HepG2 (cell line): Measurements from ENCODE around the gene MYO7A. TPM values are rescaled to one million over a fixed set of nuclear protein-coding genes. Genes with fewer than 3 reads are reported as not detected.

Source experiments
- ATAC-seq: fragments of 200-7000 bp; cut with Tn5 transposase; 3 replicates; pipeline ENCODE4 v1.9.1; 2020; ENCODE audit warnings: mild to moderate bottlenecking, moderate library complexity
- BruUV-seq: library from RNA; stranded (reverse); fragments of 400-500 nt; replicated peaks from 2 replicates; lab custom pipeline; 2021; lab: Mats Ljungman, UMichigan
- CTCF ChIA-PET: fragments of 300-600 bp; formaldehyde crosslinking; extraction: SDS; loops from one replicate; lab custom pipeline; 2021; ENCODE audit warnings: low total read pairs, inconsistent platforms, low intra/inter-chr PET ratio; lab: Yijun Ruan, JAX
- POLR2A ChIA-PET: fragments of 350-600 bp; sonication (Branson Sonifier 250); formaldehyde crosslinking; loops from one replicate; lab custom pipeline; 2020; ENCODE audit warnings: antibody characterized with exemption, inconsistent platforms; lab: Yijun Ruan, JAX
- DNase-seq: peaks from one replicate; pipeline ENCODE4 v3.0.0-alpha.2; 2015; ENCODE audit warnings: low spot score
- FAIRE-seq: peaks from 3 replicates; lab custom pipeline; 2011; peaks lifted over from hg19 to GRCh38; lab: Jason Lieb, UNC
- H2AFZ ChIP-seq: one replicate; pipeline ENCODE4 v1.6.1; 2011; ENCODE audit warnings: low read length, inconsistent platforms
- H3K27ac ChIP-seq: fragments of 300-600 bp; 3 replicates; pipeline ENCODE4 v1.8.0; 2011; ENCODE audit warnings: mixed run types, mild to moderate bottlenecking, mixed read lengths, low read length, inconsistent platforms; ENCODE audit not compliant: insufficient read depth; ENCODE audit errors: extremely low read length
- H3K27me3 ChIP-seq, 2 experiments: fragments of 200-600 bp in 1 of 2; 2 replicates in 1 of 2; 3 replicates in 1 of 2; pipeline versions ENCODE4 v1.6.0 to v1.8.0; 2011; ENCODE audit warnings: low read length in 2 of 2, mild to moderate bottlenecking in 2 of 2, moderate library complexity in 2 of 2, inconsistent platforms in 1 of 2; ENCODE audit not compliant: insufficient read depth in 2 of 2, control insufficient read depth in 1 of 2
- H3K36me3 ChIP-seq, 2 experiments: fragments of 200-600 bp in 1 of 2; replicated peaks in 1 of 2; 2 replicates in 1 of 2; 3 replicates in 1 of 2; pipeline versions ENCODE4 v1.5.1 to v1.8.0; 2011; ENCODE audit warnings: low read length in 2 of 2, inconsistent platforms in 1 of 2; ENCODE audit not compliant: insufficient read depth in 2 of 2, control insufficient read depth in 1 of 2
- H3K4me1 ChIP-seq: 2 replicates; pipeline ENCODE4 v1.5.1; 2012; ENCODE audit warnings: low read length, inconsistent platforms; ENCODE audit not compliant: insufficient read depth
- H3K4me2 ChIP-seq: 2 replicates; pipeline ENCODE4 v1.6.0; 2011; ENCODE audit warnings: low read depth, low read length, inconsistent platforms
- H3K4me3 ChIP-seq, 3 experiments: fragments of 200-600 bp in 1 of 3; sonication (generic), shearing (Covaris generic) in 1 of 3; replicated peaks in 1 of 3; 2 replicates each; pipeline ENCODE4 v1.5.1; 2011 to 2016; ENCODE audit warnings: low read length in 3 of 3, inconsistent platforms in 2 of 3, low read depth in 2 of 3, mild to moderate bottlenecking in 2 of 3, control low read depth in 1 of 3, mixed read lengths in 1 of 3; ENCODE audit not compliant: insufficient read depth in 1 of 3
- H3K79me2 ChIP-seq: one replicate; pipeline ENCODE4 v1.6.1; 2011; ENCODE audit warnings: low read length, inconsistent platforms; ENCODE audit not compliant: insufficient read depth
- H3K9ac ChIP-seq: 2 replicates; pipeline ENCODE4 v1.6.0; 2011; ENCODE audit warnings: mild to moderate bottlenecking, low read depth, low read length, inconsistent platforms; ENCODE audit not compliant: insufficient read depth
- H3K9me3 ChIP-seq: 2 replicates; pipeline ENCODE4 v1.5.1; 2012; ENCODE audit warnings: mild to moderate bottlenecking, low read length
- H4K20me1 ChIP-seq: 2 replicates; pipeline ENCODE4 v1.6.0; 2011; ENCODE audit warnings: inconsistent platforms, mild to moderate bottlenecking, low read length, moderate library complexity; ENCODE audit not compliant: insufficient read depth
- CBX2 ChIP-seq, 2 experiments: fragments of 200-600 bp in 1 of 2; sonication (generic); formaldehyde crosslinking in 1 of 2; IDR thresholded peaks; 2 replicates each; pipeline versions ENCODE4 v1.7.0 to v1.8.1; 2018 to 2022; ENCODE audit warnings: low read depth in 2 of 2, low read length in 1 of 2, mild to moderate bottlenecking in 1 of 2, missing genetic modification reagents in 1 of 2
- ELF1 ChIP-seq: sonication (generic); formaldehyde crosslinking; IDR thresholded peaks from 2 replicates; pipeline ENCODE4 v1.4.0; 2020; ENCODE audit warnings: missing genetic modification reagents
- GLI4 ChIP-seq: sonication (generic); formaldehyde crosslinking; IDR thresholded peaks from 2 replicates; pipeline ENCODE4 v1.5.1; 2020; ENCODE audit warnings: missing genetic modification reagents, mild to moderate bottlenecking, moderate library complexity, borderline replicate concordance
- HMG20B ChIP-seq: conservative IDR thresholded peaks from 2 replicates; pipeline ENCODE4 v1.6.1; 2016; ENCODE audit warnings: missing genetic modification reagents, missing compliant biosample characterization
- PITX1 ChIP-seq: sonication (generic); formaldehyde crosslinking; IDR thresholded peaks from 2 replicates; pipeline ENCODE4 v1.5.1; 2020; ENCODE audit warnings: mild to moderate bottlenecking, missing genetic modification reagents
- REPIN1 ChIP-seq: sonication (generic); formaldehyde crosslinking; IDR thresholded peaks from 2 replicates; pipeline ENCODE4 v1.8.0; 2022; ENCODE audit warnings: missing genetic modification reagents, low read depth, mild to moderate bottlenecking, borderline replicate concordance
- RFXANK ChIP-seq: IDR thresholded peaks from 2 replicates; pipeline ENCODE4 v1.6.1; 2016
- SUZ12 ChIP-seq: fragments of 150-350 bp; IDR thresholded peaks from 2 replicates; pipeline ENCODE4 v1.6.1; 2014; ENCODE audit warnings: low read depth, low read length
- ZEB1 ChIP-seq: IDR thresholded peaks from 2 replicates; pipeline ENCODE4 v1.6.1; 2012; ENCODE audit warnings: mild to moderate bottlenecking, low read depth, inconsistent platforms; ENCODE audit not compliant: insufficient replicate concordance
- ZFP36L1 ChIP-seq: sonication (generic); formaldehyde crosslinking; IDR thresholded peaks from 2 replicates; pipeline ENCODE4 v1.8.0; 2022; ENCODE audit warnings: mild to moderate bottlenecking, missing genetic modification reagents, moderate library complexity
- ZNF253 ChIP-seq: sonication (generic); formaldehyde crosslinking; IDR thresholded peaks from 2 replicates; pipeline ENCODE4 v1.8.0; 2022; ENCODE audit warnings: mild to moderate bottlenecking, missing genetic modification reagents, borderline replicate concordance
- ZNF616 ChIP-seq: sonication (generic); formaldehyde crosslinking; IDR thresholded peaks from 2 replicates; pipeline ENCODE4 v1.5.0; 2020; ENCODE audit warnings: low read depth, mild to moderate bottlenecking, missing genetic modification reagents
- ZNF740 ChIP-seq: sonication (generic); formaldehyde crosslinking; IDR thresholded peaks from 2 replicates; pipeline ENCODE4 v1.4.0; 2020; ENCODE audit warnings: missing genetic modification reagents
- ZZZ3 ChIP-seq: sonication (generic); formaldehyde crosslinking; IDR thresholded peaks from 2 replicates; pipeline ENCODE4 v1.4.0; 2020; ENCODE audit warnings: missing genetic modification reagents, mild to moderate bottlenecking, borderline replicate concordance
- WGBS: methylation state at CpG from one replicate; pipeline ENCODE4 v1.1.6; 2017; ENCODE audit warnings: low lambda C conversion rate; 5-methylcytosine and 5-hydroxymethylcytosine counted together
- in situ Hi-C: cut with HindIII; loops from 2 replicates; pipeline ENCODE4 v1.10.0; 2017; ENCODE audit warnings: low pct_unique_long_range_greater_than_20kb; ENCODE audit not compliant: extremely low pct_ligation_motif_present
- intact Hi-C: fragments of 100-400 bp; cut with micrococcal nuclease; formaldehyde crosslinking; loops from one replicate; pipeline ENCODE4 v1.10.0; 2022; ENCODE audit not compliant: unreplicated experiment
- polyA plus RNA-seq, 8 experiments: library from polyadenylated mRNA; depleted of rRNA in 3 of 8; stranded (reverse) in 7 of 8; unstranded in 1 of 8; fragments of >200 nt; fragmentation: Illumina TruSeq in 4 of 8; extraction: Trizol in 4 of 8; gene quantifications; 2 replicates each; pipeline versions ENCODE4 v1.2.1 to v1.2.3, GENCODE V29; 2011 to 2016; ENCODE audit warnings: low read depth in 4 of 8, missing spikeins in 1 of 8, mixed read lengths in 1 of 8; ENCODE audit not compliant: insufficient read depth in 1 of 8
- total RNA-seq, 5 experiments: library from RNA; depleted of rRNA; stranded (reverse); fragments of >200 nt; fragmentation: Illumina TruSeq; extraction: Trizol; gene quantifications; 2 replicates each; pipeline ENCODE4 v1.2.3, GENCODE V29; 2016; ENCODE audit warnings: low read depth in 1 of 5
- TF ChIP-seq, protein P1 (sequence below): sonication (generic); formaldehyde crosslinking; IDR thresholded peaks from 2 replicates; pipeline ENCODE4 v1.4.0; 2020; ENCODE audit warnings: missing genetic modification reagents
- TF ChIP-seq, protein P2 (sequence below): sonication (generic); formaldehyde crosslinking; conservative IDR thresholded peaks from 2 replicates; pipeline ENCODE4 v1.5.0; 2020; ENCODE audit warnings: missing genetic modification reagents
- TF ChIP-seq, protein P3 (sequence below): conservative IDR thresholded peaks from 2 replicates; pipeline ENCODE4 v1.6.1; 2018; ENCODE audit warnings: missing genetic modification reagents

Gene MYO7A
- total and polyA plus RNA-seq, 2 of the 13 experiments (the other 11 are each of a cell fraction or from before 2014, with no cell fraction given) = 7.5 to 10.0 TPM

DNA sequence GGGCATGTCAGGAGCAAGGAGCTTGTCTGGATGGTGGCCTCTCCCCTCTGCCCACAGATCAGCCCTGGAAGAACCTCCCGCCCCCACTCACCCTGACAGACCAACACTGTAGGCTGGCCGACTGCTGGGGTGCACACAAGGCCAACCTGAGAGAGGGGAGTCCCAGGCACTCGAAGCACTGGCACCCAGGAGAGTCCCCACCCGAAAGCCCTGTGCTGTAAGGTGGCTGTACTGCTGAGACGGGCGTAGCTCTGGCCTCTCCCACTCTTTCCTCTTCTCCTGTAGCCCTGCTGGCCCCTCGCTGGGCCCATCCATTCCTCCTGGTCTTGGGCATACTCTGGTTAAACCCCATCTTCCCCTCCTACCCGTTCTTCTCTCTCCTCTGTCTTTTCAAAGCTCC lies 39.7 kb downstream of the MYO7A start (continued):
- TF ChIP-seq REPIN1 (CRISPR knock-in tag) = no peak
- TF ChIP-seq, protein P1, sequence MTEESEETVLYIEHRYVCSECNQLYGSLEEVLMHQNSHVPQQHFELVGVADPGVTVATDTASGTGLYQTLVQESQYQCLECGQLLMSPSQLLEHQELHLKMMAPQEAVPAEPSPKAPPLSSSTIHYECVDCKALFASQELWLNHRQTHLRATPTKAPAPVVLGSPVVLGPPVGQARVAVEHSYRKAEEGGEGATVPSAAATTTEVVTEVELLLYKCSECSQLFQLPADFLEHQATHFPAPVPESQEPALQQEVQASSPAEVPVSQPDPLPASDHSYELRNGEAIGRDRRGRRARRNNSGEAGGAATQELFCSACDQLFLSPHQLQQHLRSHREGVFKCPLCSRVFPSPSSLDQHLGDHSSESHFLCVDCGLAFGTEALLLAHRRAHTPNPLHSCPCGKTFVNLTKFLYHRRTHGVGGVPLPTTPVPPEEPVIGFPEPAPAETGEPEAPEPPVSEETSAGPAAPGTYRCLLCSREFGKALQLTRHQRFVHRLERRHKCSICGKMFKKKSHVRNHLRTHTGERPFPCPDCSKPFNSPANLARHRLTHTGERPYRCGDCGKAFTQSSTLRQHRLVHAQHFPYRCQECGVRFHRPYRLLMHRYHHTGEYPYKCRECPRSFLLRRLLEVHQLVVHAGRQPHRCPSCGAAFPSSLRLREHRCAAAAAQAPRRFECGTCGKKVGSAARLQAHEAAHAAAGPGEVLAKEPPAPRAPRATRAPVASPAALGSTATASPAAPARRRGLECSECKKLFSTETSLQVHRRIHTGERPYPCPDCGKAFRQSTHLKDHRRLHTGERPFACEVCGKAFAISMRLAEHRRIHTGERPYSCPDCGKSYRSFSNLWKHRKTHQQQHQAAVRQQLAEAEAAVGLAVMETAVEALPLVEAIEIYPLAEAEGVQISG = no peak
- TF ChIP-seq HMG20B (CRISPR knock-in tag) = no peak
- TF ChIP-seq, protein P2, sequence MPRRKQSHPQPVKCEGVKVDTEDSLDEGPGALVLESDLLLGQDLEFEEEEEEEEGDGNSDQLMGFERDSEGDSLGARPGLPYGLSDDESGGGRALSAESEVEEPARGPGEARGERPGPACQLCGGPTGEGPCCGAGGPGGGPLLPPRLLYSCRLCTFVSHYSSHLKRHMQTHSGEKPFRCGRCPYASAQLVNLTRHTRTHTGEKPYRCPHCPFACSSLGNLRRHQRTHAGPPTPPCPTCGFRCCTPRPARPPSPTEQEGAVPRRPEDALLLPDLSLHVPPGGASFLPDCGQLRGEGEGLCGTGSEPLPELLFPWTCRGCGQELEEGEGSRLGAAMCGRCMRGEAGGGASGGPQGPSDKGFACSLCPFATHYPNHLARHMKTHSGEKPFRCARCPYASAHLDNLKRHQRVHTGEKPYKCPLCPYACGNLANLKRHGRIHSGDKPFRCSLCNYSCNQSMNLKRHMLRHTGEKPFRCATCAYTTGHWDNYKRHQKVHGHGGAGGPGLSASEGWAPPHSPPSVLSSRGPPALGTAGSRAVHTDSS (CRISPR knock-in tag) = no peak
- TF ChIP-seq ZEB1 = no peak
- TF ChIP-seq GLI4 (CRISPR knock-in tag) = no peak
- no peak for TF ChIP-seq ZNF253 (CRISPR knock-in tag)
- no peak for TF ChIP-seq ELF1 (CRISPR knock-in tag)

DNA sequence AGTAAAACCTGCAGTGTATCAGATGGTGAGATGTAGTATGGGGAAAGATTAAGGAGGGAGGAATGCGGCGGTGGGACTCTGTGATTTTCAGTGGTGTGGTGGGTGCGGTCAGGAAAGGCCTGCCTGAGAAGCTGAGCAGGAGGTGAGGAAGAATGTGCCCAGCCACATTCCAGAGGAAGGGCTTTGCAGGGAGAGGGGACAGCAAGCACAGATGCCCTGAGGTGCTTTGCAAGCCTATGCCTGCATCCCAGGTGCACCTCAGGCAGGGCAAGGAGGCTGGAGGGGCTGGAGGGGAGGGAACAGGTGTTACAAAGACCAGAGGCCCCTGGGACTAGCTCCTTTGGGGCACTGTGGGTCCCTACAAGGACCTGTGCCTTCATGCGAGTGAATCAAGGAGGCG lies 42.1 kb downstream of the MYO7A start:
- intact Hi-C loops (no loop called here), in situ Hi-C loops (no loop called here)
- no peaks in the 10 kb centered on the region for H3K9me3 ChIP-seq
- H3K79me2 ChIP-seq = no peaks in the 10 kb centered on the region
- no peak overlapping the region for H3K27ac ChIP-seq
- H3K4me3 ChIP-seq = no peak overlapping the region
- BruUV-seq = no TSS peak
- DNase-seq = no peak
- H3K36me3 ChIP-seq = no peaks in the 10 kb centered on the region
- no peaks in the 10 kb centered on the region for H4K20me1 ChIP-seq
- H2AFZ ChIP-seq = no peak overlapping the region
- H3K9ac ChIP-seq = no peak overlapping the region
- ChIA-PET POLR2A (no interaction called here), CTCF (no interaction called here)
- no peak overlapping the region for H3K4me2 ChIP-seq
- ATAC-seq = no peak
- 95% methylated on average over 5 of the region's 5 CpGs for WGBS
- no peak for TF ChIP-seq ZNF740
- no peak for TF ChIP-seq ZNF616 (CRISPR knock-in tag)
- TF ChIP-seq PITX1 (CRISPR knock-in tag) = no peak
- TF ChIP-seq RFXANK (CRISPR knock-in tag) = no peak
- TF ChIP-seq ZFP36L1 (CRISPR knock-in tag) = no peak
- no peak for TF ChIP-seq CBX2 (IDR thresholded peaks at IDR 0.05; ENCODE audit: low read depth, low read length)
- TF ChIP-seq CBX2 (CRISPR knock-in tag; IDR thresholded peaks at IDR 0.05; ENCODE audit: low read depth) = no peak
- TF ChIP-seq ZZZ3 (CRISPR knock-in tag) = no peak
- TF ChIP-seq, protein P3, sequence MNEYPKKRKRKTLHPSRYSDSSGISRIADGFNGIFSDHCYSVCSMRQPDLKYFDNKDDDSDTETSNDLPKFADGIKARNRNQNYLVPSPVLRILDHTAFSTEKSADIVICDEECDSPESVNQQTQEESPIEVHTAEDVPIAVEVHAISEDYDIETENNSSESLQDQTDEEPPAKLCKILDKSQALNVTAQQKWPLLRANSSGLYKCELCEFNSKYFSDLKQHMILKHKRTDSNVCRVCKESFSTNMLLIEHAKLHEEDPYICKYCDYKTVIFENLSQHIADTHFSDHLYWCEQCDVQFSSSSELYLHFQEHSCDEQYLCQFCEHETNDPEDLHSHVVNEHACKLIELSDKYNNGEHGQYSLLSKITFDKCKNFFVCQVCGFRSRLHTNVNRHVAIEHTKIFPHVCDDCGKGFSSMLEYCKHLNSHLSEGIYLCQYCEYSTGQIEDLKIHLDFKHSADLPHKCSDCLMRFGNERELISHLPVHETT (CRISPR knock-in tag) = no peak
- TF ChIP-seq SUZ12 = no peak
- H3K4me1 ChIP-seq = peaks cover 43% of the 10 kb centered on the region
- no peaks in the 10 kb centered on the region for H3K27me3 ChIP-seq
- FAIRE-seq = no peak
